Activated T-cell treated with anti-CD3 and anti-CD28 coated beads, Interleukin-2, amount 50 U/mL, for 24 hours (primary cell): Measurements from ENCODE around the gene THADA.
"Not testable (repeated sequence)": the region's sequence is repeated elsewhere in the genome, so short reads cannot be mapped to it uniquely, and the experiment has no call there.

Experiments used
- DNase-seq: peaks from one replicate; pipeline ENCODE4 v3.0.0-alpha.2; 2020
- H3K27ac Mint-ChIP-seq: 2 replicates; pipeline ENCODE4 v1.8.0; 2020; ENCODE audit warnings: mild to moderate bottlenecking, mixed read lengths
- H3K27me3 Mint-ChIP-seq: 2 replicates; pipeline ENCODE4 v1.8.0; 2020; ENCODE audit warnings: mixed read lengths
- H3K36me3 Mint-ChIP-seq: 2 replicates; pipeline ENCODE4 v1.8.0; 2020; ENCODE audit warnings: low read depth, mixed read lengths
- H3K4me1 Mint-ChIP-seq: 2 replicates; pipeline ENCODE4 v1.8.0; 2020; ENCODE audit warnings: low read depth, mixed read lengths
- H3K4me3 Mint-ChIP-seq: 2 replicates; pipeline ENCODE4 v1.8.0; 2020; ENCODE audit warnings: mild to moderate bottlenecking, moderate library complexity, mixed read lengths
- H3K9me3 Mint-ChIP-seq: 2 replicates; pipeline ENCODE4 v1.8.0; 2020; ENCODE audit warnings: mixed read lengths

Gene THADA

GRCh38 chr2:43595603-43596412, at the start of gene THADA:
Gene THADA (minus strand): TSS chr2:43596038. CDS start chr2:43592392, 3,646 bp downstream.
- H3K4me3 Mint-ChIP-seq, result peak within 1 kb of the TSS; percentile 96
- DNase-seq, result peak; percentile 96
- peaks cover 42% of the 10 kb centered on the region for H3K4me1 Mint-ChIP-seq
- peaks cover 49% of the 10 kb centered on the region for H3K36me3 Mint-ChIP-seq
- H3K9me3 Mint-ChIP-seq, result no peaks in the 10 kb centered on the region
- peak within 1 kb of the TSS; percentile 99 for H3K27ac Mint-ChIP-seq
- no peaks in the 10 kb centered on the region for H3K27me3 Mint-ChIP-seq

- H3K9me3 Mint-ChIP-seq, result no peaks in the 10 kb centered on the region
- no peak overlapping the region for H3K4me3 Mint-ChIP-seq
- no peaks in the 10 kb centered on the region for H3K27me3 Mint-ChIP-seq
- H3K36me3 Mint-ChIP-seq, result no peaks in the 10 kb centered on the region
- H3K27ac Mint-ChIP-seq, result no peak overlapping the region
- H3K4me1 Mint-ChIP-seq, result no peaks in the 10 kb centered on the region
- no peak for DNase-seq
These were observed 47.8 kb upstream of the THADA start for GRCh38 chr2:43643680-43644079.

- H3K9me3 Mint-ChIP-seq, result no peaks in the 10 kb centered on the region
- peaks cover 6% of the 10 kb centered on the region for H3K27me3 Mint-ChIP-seq
- no peak overlapping the region for H3K4me3 Mint-ChIP-seq
- H3K27ac Mint-ChIP-seq, result no peak overlapping the region
- H3K4me1 Mint-ChIP-seq, result peaks cover 7% of the 10 kb centered on the region
- no peak for DNase-seq
- H3K36me3 Mint-ChIP-seq, result no peaks in the 10 kb centered on the region
These were observed 46.5 kb upstream of the THADA start for GRCh38 chr2:43642363-43642762.

GRCh38 chr2:43637030-43637803, 41.4 kb upstream of the THADA start, which contains the start of gene PLEKHH2:
Gene PLEKHH2 (plus strand): TSS chr2:43637260. CDS start chr2:43644674, 7,414 bp downstream.
- Mint-ChIP-seq H3K27ac (peak within 1 kb of the TSS; percentile 77), H3K4me1 (peaks cover 17% of the 10 kb centered on the region), H3K27me3 (peaks cover 37% of the 10 kb centered on the region), H3K9me3 (no peaks in the 10 kb centered on the region), H3K4me3 (peak within 1 kb of the TSS; percentile 79), H3K36me3 (no peaks in the 10 kb centered on the region)
- DNase-seq, result peak; percentile 95

GRCh38 chr2:43636621-43637020, 40.8 kb upstream of the THADA start:
- H3K27me3 Mint-ChIP-seq, result peaks cover 42% of the 10 kb centered on the region
- H3K4me1 Mint-ChIP-seq, result peaks cover 17% of the 10 kb centered on the region
- peak overlapping the region; percentile 77 for H3K27ac Mint-ChIP-seq
- no peaks in the 10 kb centered on the region for H3K9me3 Mint-ChIP-seq
- no peaks in the 10 kb centered on the region for H3K36me3 Mint-ChIP-seq
- H3K4me3 Mint-ChIP-seq, result peak overlapping the region; percentile 79
- peak; percentile 37 for DNase-seq

- H3K27me3 Mint-ChIP-seq, result peaks cover 42% of the 10 kb centered on the region
- H3K4me3 Mint-ChIP-seq, result peak overlapping the region; percentile 39
- DNase-seq, H3K36me3 Mint-ChIP-seq, H3K27ac Mint-ChIP-seq, H3K9me3 Mint-ChIP-seq: not testable (repeated sequence)
- H3K4me1 Mint-ChIP-seq, result peaks cover 17% of the 10 kb centered on the region
These were observed 40.3 kb upstream of the THADA start for GRCh38 chr2:43636153-43636552.

- Mint-ChIP-seq H3K36me3 (no peaks in the 10 kb centered on the region), H3K4me1 (peaks cover 17% of the 10 kb centered on the region), H3K27me3 (peaks cover 42% of the 10 kb centered on the region)
These were observed 38.9 kb upstream of the THADA start for GRCh38 chr2:43634604-43635306.

GRCh38 chr2:43631618-43632317, 35.9 kb upstream of the THADA start:
- peaks cover 35% of the 10 kb centered on the region for H3K27me3 Mint-ChIP-seq
- no peak overlapping the region for H3K4me3 Mint-ChIP-seq
- DNase-seq, result no peak
- no peaks in the 10 kb centered on the region for H3K9me3 Mint-ChIP-seq
- no peak overlapping the region for H3K27ac Mint-ChIP-seq
- peaks cover 9% of the 10 kb centered on the region for H3K4me1 Mint-ChIP-seq
- no peaks in the 10 kb centered on the region for H3K36me3 Mint-ChIP-seq

More at GRCh38 chr2:43634604-43635306, 38.9 kb upstream of the THADA start:
- no peaks in the 10 kb centered on the region for H3K9me3 Mint-ChIP-seq
- DNase-seq, result no peak
- no peak overlapping the region for H3K4me3 Mint-ChIP-seq
- no peak overlapping the region for H3K27ac Mint-ChIP-seq

GRCh38 chr2:43622931-43623451, 27.2 kb upstream of the THADA start:
- H3K9me3 Mint-ChIP-seq, result no peaks in the 10 kb centered on the region
- H3K27ac Mint-ChIP-seq, result no peak overlapping the region
- no peak overlapping the region for H3K4me3 Mint-ChIP-seq
- no peak for DNase-seq
- H3K27me3 Mint-ChIP-seq, result peaks cover 30% of the 10 kb centered on the region
- no peaks in the 10 kb centered on the region for H3K36me3 Mint-ChIP-seq
- no peaks in the 10 kb centered on the region for H3K4me1 Mint-ChIP-seq

GRCh38 chr2:43619511-43619910, 23.7 kb upstream of the THADA start:
- DNase-seq, result no peak
- Mint-ChIP-seq H3K36me3 (no peaks in the 10 kb centered on the region), H3K4me1 (no peaks in the 10 kb centered on the region), H3K4me3 (no peak overlapping the region), H3K27me3 (peaks cover 36% of the 10 kb centered on the region), H3K9me3 (no peaks in the 10 kb centered on the region), H3K27ac (no peak overlapping the region)

- no peak for DNase-seq
- Mint-ChIP-seq H3K4me1 (peaks cover 2% of the 10 kb centered on the region), H3K27me3 (peaks cover 21% of the 10 kb centered on the region), H3K36me3 (no peaks in the 10 kb centered on the region), H3K9me3 (no peaks in the 10 kb centered on the region), H3K27ac (no peak overlapping the region), H3K4me3 (no peak overlapping the region)
These were observed 21.3 kb upstream of the THADA start for GRCh38 chr2:43616967-43617680.

GRCh38 chr2:43612944-43613343, 17.1 kb upstream of the THADA start:
- Mint-ChIP-seq H3K4me3 (no peak overlapping the region), H3K9me3 (no peaks in the 10 kb centered on the region), H3K36me3 (no peaks in the 10 kb centered on the region), H3K27ac (no peak overlapping the region), H3K27me3 (peaks cover 7% of the 10 kb centered on the region), H3K4me1 (peaks cover 2% of the 10 kb centered on the region)
- no peak for DNase-seq
